ENCODE data around the gene SPSB2. TPM values are rescaled to one million over a fixed set of nuclear protein-coding genes. Genes with fewer than 3 reads are reported as not detected.

SPSB2 gene
- total and polyA plus RNA-seq, 9 of the 15 experiments (the other 6 are each of a cell fraction or from before 2014, with no cell fraction given): 0.10 to 10.6 (median 1.9) TPM

DNA sequence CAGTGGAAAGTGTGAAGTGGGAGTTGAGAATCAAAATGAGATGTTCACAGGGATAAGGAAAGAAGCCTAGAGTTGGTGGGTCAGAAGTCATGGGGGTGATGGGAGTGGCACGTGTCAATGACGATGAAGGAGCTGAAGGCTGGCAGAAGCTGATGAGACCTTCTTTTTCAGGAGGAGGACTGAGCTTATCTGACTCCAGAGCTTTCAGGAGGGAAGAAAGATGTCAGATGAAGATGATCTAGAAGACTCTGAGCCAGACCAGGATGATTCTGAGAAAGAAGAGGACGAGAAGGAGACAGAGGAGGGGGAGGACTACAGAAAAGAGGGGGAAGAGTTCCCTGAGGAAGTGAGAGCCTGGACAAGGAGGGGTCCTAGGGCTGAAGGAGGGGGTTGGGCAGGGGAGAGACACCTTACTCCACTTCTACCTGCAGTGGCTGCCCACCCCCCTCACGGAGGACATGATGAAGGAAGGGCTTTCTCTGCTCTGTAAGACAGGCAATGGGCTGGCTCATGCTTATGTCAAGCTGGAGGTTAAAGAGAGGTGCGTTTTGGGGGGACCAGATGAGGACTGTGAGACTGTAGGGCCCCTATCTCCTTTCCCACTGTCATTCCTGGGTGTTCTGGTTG lies 32.4 kb upstream of the SPSB2 start:
- Histone ChIP-seq H3K4me3 (peak overlapping the region; percentile 68), H2AFZ (ENCODE audit: low read depth, low read length) (peak overlapping the region; percentile 98; the same call in 1 of the 2 replicates), H3K79me2 (ENCODE audit: control insufficient read depth, insufficient read depth, low read length) (no peaks in the 10 kb centered on the region), H3K27me3 (ENCODE audit: control insufficient read depth in 2 of 2, insufficient read depth in 2 of 2, low read length in 2 of 2) (no peaks in the 10 kb centered on the region), H3K4me2 (ENCODE audit: insufficient read depth, low read length) (peak overlapping the region; percentile 96), H3K27ac (ENCODE audit: extremely low read depth, low read depth, low read length) (peak overlapping the region; percentile 67; the same call in 2 of the 3 replicates), H3K36me3 (ENCODE audit: control insufficient read depth, insufficient read depth, low read length) (no peaks in the 10 kb centered on the region), H3K9ac (ENCODE audit: insufficient read depth in 1 of 2, low read depth in 2 of 2, low read length in 2 of 2) (peak overlapping the region; percentile 79 to 85; a peak in 3 of 4 replicates), H3K4me1 (replicated peaks in 1 of 2; ENCODE audit: control insufficient read depth in 2 of 2, insufficient read depth in 2 of 2, low read length in 2 of 2) (peaks cover 11 to 15% of the 10 kb centered on the region in 2 experiments; a peak in 4 of 5 replicates), H3K9me1 (ENCODE audit: control insufficient read depth, insufficient read depth, low read length) (no peaks in the 10 kb centered on the region), H3K9me3 (replicated peaks; ENCODE audit: control insufficient read depth, insufficient read depth, low read depth, low read length) (no peaks in the 10 kb centered on the region; the same call in 1 of the 2 replicates), H4K20me1 (replicated peaks; ENCODE audit: control insufficient read depth, insufficient read depth, low read length) (no peaks in the 10 kb centered on the region)
- intact Hi-C loops (cut with micrococcal nuclease) (no loop called here), in situ Hi-C loops (cut with MboI) (no loop called here)
- BruUV-seq (replicated peaks): no TSS peak
- POLR2A ChIA-PET: interaction anchor here (0.6 to 1.5 kb wide), 6 partner anchors 36 to 325 kb away, joined by 3 to 6 read pairs (median 3); no protein-coding TSS in a partner anchor
- TF ChIP-seq, protein P1, sequence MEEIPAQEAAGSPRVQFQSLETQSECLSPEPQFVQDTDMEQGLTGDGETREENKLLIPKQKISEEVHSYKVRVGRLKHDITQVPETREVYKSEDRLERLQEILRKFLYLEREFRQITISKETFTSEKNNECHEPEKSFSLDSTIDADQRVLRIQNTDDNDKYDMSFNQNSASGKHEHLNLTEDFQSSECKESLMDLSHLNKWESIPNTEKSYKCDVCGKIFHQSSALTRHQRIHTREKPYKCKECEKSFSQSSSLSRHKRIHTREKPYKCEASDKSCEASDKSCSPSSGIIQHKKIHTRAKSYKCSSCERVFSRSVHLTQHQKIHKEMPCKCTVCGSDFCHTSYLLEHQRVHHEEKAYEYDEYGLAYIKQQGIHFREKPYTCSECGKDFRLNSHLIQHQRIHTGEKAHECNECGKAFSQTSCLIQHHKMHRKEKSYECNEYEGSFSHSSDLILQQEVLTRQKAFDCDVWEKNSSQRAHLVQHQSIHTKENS (CRISPR knock-in tag; IDR thresholded peaks at IDR 0.05): no peak
- TF ChIP-seq ARNT (IDR thresholded peaks at IDR 0.05): peak in 1 of 2 experiments; percentile 99; a peak in 2 of 4 replicates
- no peak for TF ChIP-seq ZC3H11A (IDR thresholded peaks at IDR 0.05; ENCODE audit: low read depth, low read length)
- 0 out of 2 replicates have a peak, but pooled peaks have one; percentile 20 for TF ChIP-seq BHLHE40 (IDR thresholded peaks at IDR 0.05; ENCODE audit: low read length)
- peak; percentile 33; the same call in 1 of the 2 replicates for TF ChIP-seq CBFA2T3 (IDR thresholded peaks at IDR 0.05)
- TF ChIP-seq YBX1 (IDR thresholded peaks at IDR 0.05): 0 out of 2 replicates have a peak, but pooled peaks have one; percentile 12
- CTCF ChIA-PET (ENCODE audit: low intra/inter-chr PET ratio): no interaction called here
- no peak for FAIRE-seq
- 5% methylated on average over 5 of the region's 5 CpGs for WGBS (ENCODE audit: insufficient coverage, low coverage, missing lambda C conversion rate)
- ATAC-seq: no peak
- DNase-seq (ENCODE audit: extremely low read depth in 1 of 4, low spot score in 3 of 4): peak in 1 of 4 experiments; percentile 22

All from K562 (cell line).